Measurements from ENCODE around the gene ZFAND2A. TPM values are rescaled to one million over a fixed set of nuclear protein-coding genes. Genes with fewer than 3 reads are reported as not detected.

The ZFAND2A gene
- total RNA-seq, 1 experiment from 2014 or later = 28.4 TPM

- Histone ChIP-seq H3K9ac (ENCODE audit: low read length) (no peak overlapping the region), H3K27me3 (ENCODE audit: low read length) (no peaks in the 10 kb centered on the region), H3K4me3 (ENCODE audit: low read length) (no peak overlapping the region), H3K36me3 (ENCODE audit: low read depth, low read length) (no peaks in the 10 kb centered on the region), H3K9me3 (ENCODE audit: low read length) (no peaks in the 10 kb centered on the region), H3K9me2 (replicated peaks; ENCODE audit: low read length) (no peaks in the 10 kb centered on the region), H3F3A (ENCODE audit: low read length, unreplicated experiment) (no peaks in the 10 kb centered on the region), H3K27ac (ENCODE audit: low read length) (no peak overlapping the region), H3K4me1 (ENCODE audit: insufficient read depth, low read length) (no peaks in the 10 kb centered on the region), H3K4me2 (ENCODE audit: low read length) (no peak overlapping the region), H4K20me1 (ENCODE audit: low read length) (no peaks in the 10 kb centered on the region), H2AFZ (ENCODE audit: low read length) (no peak overlapping the region), H3K79me2 (ENCODE audit: low read length) (no peaks in the 10 kb centered on the region)
- POLR2A ChIA-PET (ENCODE audit: unreplicated experiment) = no interaction called here
- DNase-seq = no peak
- TF ChIP-seq EZH2phosphoT487 (IDR thresholded peaks at IDR 0.05; ENCODE audit: borderline replicate concordance, low read length) (no peak), EZH2 (IDR thresholded peaks at IDR 0.05; ENCODE audit: low read length, unreplicated experiment) (no peak), CTCF (conservative IDR thresholded peaks at IDR 0.05; ENCODE audit: low read depth, low read length) (no peak)
- CTCF ChIA-PET = no interaction called here
- ATAC-seq = no peak
- intact Hi-C loops (cut with micrococcal nuclease) = no loop called here
- no TSS peak for BruUV-seq (replicated peaks)
These were observed 53.1 kb downstream of the ZFAND2A start for GRCh38 chr7:1106793-1107421.

GRCh38 chr7:1106063-1106792 is 53.8 kb downstream of the ZFAND2A start:
- no peaks in the 10 kb centered on the region for H3K9me3 ChIP-seq (ENCODE audit: low read length)
- CTCF ChIA-PET = no interaction called here

More at GRCh38 chr7:1106063-1106792, 53.8 kb downstream of the ZFAND2A start:
- no peak overlapping the region for H3K9ac ChIP-seq (ENCODE audit: low read length)
- H3K27ac ChIP-seq (ENCODE audit: low read length) = no peak overlapping the region
- no peak for TF ChIP-seq EZH2phosphoT487 (IDR thresholded peaks at IDR 0.05; ENCODE audit: borderline replicate concordance, low read length)
- no peak for TF ChIP-seq CTCF (conservative IDR thresholded peaks at IDR 0.05; ENCODE audit: low read depth, low read length)
- no peak for TF ChIP-seq EZH2 (IDR thresholded peaks at IDR 0.05; ENCODE audit: low read length, unreplicated experiment)
- no peaks in the 10 kb centered on the region for H3K36me3 ChIP-seq (ENCODE audit: low read depth, low read length)
- intact Hi-C loops (cut with micrococcal nuclease) = no loop called here
- ATAC-seq (no peak), DNase-seq (no peak)
- no peak overlapping the region for H2AFZ ChIP-seq (ENCODE audit: low read length)
- H3K4me1 ChIP-seq (ENCODE audit: insufficient read depth, low read length) = no peaks in the 10 kb centered on the region
- no peak overlapping the region for H3K4me2 ChIP-seq (ENCODE audit: low read length)
- no peak overlapping the region for H3K4me3 ChIP-seq (ENCODE audit: low read length)
- BruUV-seq (replicated peaks) = no TSS peak
- POLR2A ChIA-PET (ENCODE audit: unreplicated experiment) = no interaction called here
- H3F3A ChIP-seq (ENCODE audit: low read length, unreplicated experiment) = no peaks in the 10 kb centered on the region
- H3K9me2 ChIP-seq (replicated peaks; ENCODE audit: low read length) = no peaks in the 10 kb centered on the region
- H3K27me3 ChIP-seq (ENCODE audit: low read length) = no peaks in the 10 kb centered on the region
- no peaks in the 10 kb centered on the region for H4K20me1 ChIP-seq (ENCODE audit: low read length)
- H3K79me2 ChIP-seq (ENCODE audit: low read length) = no peaks in the 10 kb centered on the region
